Body of pancreas (tissue), 4 donors: Measurements from ENCODE around the gene FBXO31.

Experiments used
- CTCF ChIP-seq, 7 experiments: fragments of 450-650 bp in 4 of 7; fragments of 200-600 bp in 3 of 7; sonication (generic) in 3 of 7; IDR thresholded peaks; one replicate each; pipeline ENCODE4 v1.5.1; 2016 to 2019; ENCODE audit warnings: antibody characterized with exemption in 7 of 7
- POLR2A ChIP-seq, 3 donors: fragments of 450-650 bp; IDR thresholded peaks; one replicate each; pipeline ENCODE4 v1.6.1; 2016; ENCODE audit warnings: antibody characterized with exemption in 3 of 3, mild to moderate bottlenecking in 2 of 3

GRCh38 chr16:87334651-87335624 is 48.6 kb downstream of the FBXO31 start:
- no peak for TF ChIP-seq POLR2A (IDR thresholded peaks at IDR 0.05)
- no peak for TF ChIP-seq CTCF (IDR thresholded peaks at IDR 0.05)
